ENCODE measurements around the gene RASL12. TPM values are rescaled to one million over a fixed set of nuclear protein-coding genes. Genes with fewer than 3 reads are reported as not detected.
A peak's percentile ranks its signal among the peaks of the same experiment; 100 is the strongest.

Gene RASL12
- total and polyA plus RNA-seq, 12 donors = 1.3 to 9.2 (median 3.4) TPM

GRCh38 chr15:65071381-65071811, 3.6 kb upstream of the RASL12 start:
- H3K27me3 ChIP-seq = peaks cover 16% of the 10 kb centered on the region
- H3K4me1 ChIP-seq (replicated peaks in 1 of 2) = peaks cover 0 to 14% of the 10 kb centered on the region in 2 donors
- no peak overlapping the region for H3K4me3 ChIP-seq
- intact Hi-C loops (cut with DNase I) = no loop called here
- 44 to 72% (median 59%) methylated on average over 3 to 5 of the region's 5 CpGs for WGBS, 4 donors
- no peaks in the 10 kb centered on the region for H3K9me3 ChIP-seq (replicated peaks in 1 of 3)
- no peak for TF ChIP-seq CTCF (IDR thresholded peaks at IDR 0.05)
- no peak for TF ChIP-seq POLR2A (IDR thresholded peaks at IDR 0.05)
- peak overlapping the region in 1 of 5 donors; percentile 3 for H3K27ac ChIP-seq
- no peaks in the 10 kb centered on the region for H3K36me3 ChIP-seq (replicated peaks in 1 of 2)
- DNase-seq = no peak

GRCh38 chr15:65069779-65070546, 2.2 kb upstream of the RASL12 start:
- Histone ChIP-seq H3K4me1 (replicated peaks in 1 of 2) (peaks cover 0 to 14% of the 10 kb centered on the region in 2 donors), H3K4me3 (no peak overlapping the region), H3K27me3 (peaks cover 25% of the 10 kb centered on the region), H3K27ac (peak overlapping the region in 2 of 5 donors; percentile 4 to 64), H3K36me3 (replicated peaks in 1 of 2) (no peaks in the 10 kb centered on the region), H3K9me3 (replicated peaks in 1 of 3) (no peaks in the 10 kb centered on the region)
- WGBS, 4 donors = 66 to 81% (median 73%) methylated on average over 3 to 5 of the region's 5 CpGs
- no peak for DNase-seq
- intact Hi-C loops (cut with DNase I) = no loop called here
- no peak for TF ChIP-seq CTCF (IDR thresholded peaks at IDR 0.05)
- no peak for TF ChIP-seq POLR2A (IDR thresholded peaks at IDR 0.05)

- peak in 1 of 7 donors; percentile 47 for DNase-seq
- H3K27ac ChIP-seq = peak overlapping the region in 1 of 5 donors; percentile 64
- intact Hi-C loops (cut with DNase I) = no loop called here
- no peaks in the 10 kb centered on the region for H3K36me3 ChIP-seq (replicated peaks in 1 of 2)
- no peaks in the 10 kb centered on the region for H3K9me3 ChIP-seq (replicated peaks in 1 of 3)
- H3K27me3 ChIP-seq = peaks cover 25% of the 10 kb centered on the region
- WGBS, 4 donors = 65 to 75% (median 73%) methylated on average over 1 of the region's 1 CpG
- H3K4me1 ChIP-seq (replicated peaks in 1 of 2) = peaks cover 0 to 14% of the 10 kb centered on the region in 2 donors
- no peak overlapping the region for H3K4me3 ChIP-seq
- TF ChIP-seq POLR2A (IDR thresholded peaks at IDR 0.05) = no peak
- TF ChIP-seq CTCF (IDR thresholded peaks at IDR 0.05) = no peak
Measured at GRCh38 chr15:65069179-65069578, 1.4 kb upstream of the RASL12 start.

- TF ChIP-seq POLR2A (IDR thresholded peaks at IDR 0.05) (no peak), CTCF (IDR thresholded peaks at IDR 0.05) (no peak)
- H3K4me3 ChIP-seq = no peak overlapping the region
- no peak for DNase-seq
- peak overlapping the region in 2 of 5 donors; percentile 49 to 64 for H3K27ac ChIP-seq
- no peaks in the 10 kb centered on the region for H3K9me3 ChIP-seq (replicated peaks in 1 of 3)
- intact Hi-C loops (cut with DNase I) = no loop called here
- H3K27me3 ChIP-seq = peaks cover 25% of the 10 kb centered on the region
- WGBS, 4 donors = 78 to 96% (median 88%) methylated on average over 2 to 3 of the region's 3 CpGs
- no peaks in the 10 kb centered on the region for H3K36me3 ChIP-seq (replicated peaks in 1 of 2)
- H3K4me1 ChIP-seq (replicated peaks in 1 of 2) = peaks cover 0 to 14% of the 10 kb centered on the region in 2 donors
Measured at GRCh38 chr15:65068403-65068788, 605 bp upstream of the RASL12 start.
